Stomach (tissue), 4 donors: ENCODE results near the gene TTLL11.

ENCODE experiments used
- EP300 ChIP-seq: sonication (generic); formaldehyde crosslinking; IDR thresholded peaks from one replicate; pipeline ENCODE4 v1.6.1; 2017; ENCODE audit warnings: antibody characterized with exemption
- TF ChIP-seq, protein P1 (sequence below), 7 experiments: fragments of 450-650 bp in 4 of 7; fragments of 200-600 bp in 3 of 7; sonication (generic) in 3 of 7; IDR thresholded peaks; one replicate each; pipeline ENCODE4 v1.5.1; 2016 to 2019; ENCODE audit warnings: antibody characterized with exemption in 7 of 7, control low read depth in 2 of 7, mild to moderate bottlenecking in 1 of 7

- TF ChIP-seq EP300, result no peak
- TF ChIP-seq, protein P1, sequence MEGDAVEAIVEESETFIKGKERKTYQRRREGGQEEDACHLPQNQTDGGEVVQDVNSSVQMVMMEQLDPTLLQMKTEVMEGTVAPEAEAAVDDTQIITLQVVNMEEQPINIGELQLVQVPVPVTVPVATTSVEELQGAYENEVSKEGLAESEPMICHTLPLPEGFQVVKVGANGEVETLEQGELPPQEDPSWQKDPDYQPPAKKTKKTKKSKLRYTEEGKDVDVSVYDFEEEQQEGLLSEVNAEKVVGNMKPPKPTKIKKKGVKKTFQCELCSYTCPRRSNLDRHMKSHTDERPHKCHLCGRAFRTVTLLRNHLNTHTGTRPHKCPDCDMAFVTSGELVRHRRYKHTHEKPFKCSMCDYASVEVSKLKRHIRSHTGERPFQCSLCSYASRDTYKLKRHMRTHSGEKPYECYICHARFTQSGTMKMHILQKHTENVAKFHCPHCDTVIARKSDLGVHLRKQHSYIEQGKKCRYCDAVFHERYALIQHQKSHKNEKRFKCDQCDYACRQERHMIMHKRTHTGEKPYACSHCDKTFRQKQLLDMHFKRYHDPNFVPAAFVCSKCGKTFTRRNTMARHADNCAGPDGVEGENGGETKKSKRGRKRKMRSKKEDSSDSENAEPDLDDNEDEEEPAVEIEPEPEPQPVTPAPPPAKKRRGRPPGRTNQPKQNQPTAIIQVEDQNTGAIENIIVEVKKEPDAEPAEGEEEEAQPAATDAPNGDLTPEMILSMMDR (IDR thresholded peaks at IDR 0.05), result no peak
These were observed 60.8 kb downstream of the TTLL11 start for GRCh38 chr9:122032346-122032745.
